Measurements from ENCODE around the gene NEUROD6.

Gene NEUROD6

GRCh38 chr7:31340603-31341002 lies at the start of gene NEUROD6:
NEUROD6 (minus strand) TSS chr7:31340726; CDS start chr7:31339268, 1,458 bp downstream.
- no peak within 1 kb of the TSS for H3K27ac ChIP-seq
- no peak for DNase-seq (ENCODE audit: low read depth, low spot score)

GRCh38 chr7:31384466-31384865 lies 43.9 kb upstream of the NEUROD6 start:
- H3K27ac ChIP-seq, result no peak overlapping the region
- DNase-seq (ENCODE audit: low read depth, low spot score), result no peak

- H3K27ac ChIP-seq, result no peak overlapping the region
- DNase-seq (ENCODE audit: low read depth, low spot score), result peak; percentile 29
These were observed 42.2 kb upstream of the NEUROD6 start for GRCh38 chr7:31382722-31383121.

- H3K27ac ChIP-seq, result no peak overlapping the region
- DNase-seq (ENCODE audit: low read depth, low spot score), result no peak
These were observed 33.1 kb upstream of the NEUROD6 start for GRCh38 chr7:31373337-31374289.

- DNase-seq (ENCODE audit: low read depth, low spot score), result no peak
- no peak overlapping the region for H3K27ac ChIP-seq
These were observed 31.9 kb upstream of the NEUROD6 start for GRCh38 chr7:31372231-31372959.

GRCh38 chr7:31371621-31372020 lies 31.1 kb upstream of the NEUROD6 start:
- no peak for DNase-seq (ENCODE audit: low read depth, low spot score)
- H3K27ac ChIP-seq, result no peak overlapping the region

- DNase-seq (ENCODE audit: low read depth, low spot score), result no peak
- H3K27ac ChIP-seq, result no peak overlapping the region
These were observed 30.1 kb upstream of the NEUROD6 start for GRCh38 chr7:31370609-31371008.

- no peak for DNase-seq (ENCODE audit: low read depth, low spot score)
- H3K27ac ChIP-seq, result no peak overlapping the region
These were observed 28.1 kb upstream of the NEUROD6 start for GRCh38 chr7:31368620-31369019.

GRCh38 chr7:31363496-31363895 lies 23.0 kb upstream of the NEUROD6 start:
- DNase-seq (ENCODE audit: low read depth, low spot score), result no peak
- no peak overlapping the region for H3K27ac ChIP-seq

- no peak for DNase-seq (ENCODE audit: low read depth, low spot score)
- no peak overlapping the region for H3K27ac ChIP-seq
These were observed 22.5 kb upstream of the NEUROD6 start for GRCh38 chr7:31363051-31363450.

- H3K27ac ChIP-seq, result no peak overlapping the region
- DNase-seq (ENCODE audit: low read depth, low spot score), result no peak
These were observed 21.9 kb upstream of the NEUROD6 start for GRCh38 chr7:31362401-31362800.

- no peak for DNase-seq (ENCODE audit: low read depth, low spot score)
- no peak overlapping the region for H3K27ac ChIP-seq
These were observed 17.9 kb upstream of the NEUROD6 start for GRCh38 chr7:31358467-31358866.

- no peak for DNase-seq (ENCODE audit: low read depth, low spot score)
- H3K27ac ChIP-seq, result no peak overlapping the region
These were observed 4.9 kb upstream of the NEUROD6 start for GRCh38 chr7:31345421-31345820.

GRCh38 chr7:31343516-31344305 lies 3.2 kb upstream of the NEUROD6 start:
- no peak for DNase-seq (ENCODE audit: low read depth, low spot score)
- no peak overlapping the region for H3K27ac ChIP-seq

- no peak overlapping the region for H3K27ac ChIP-seq
- no peak for DNase-seq (ENCODE audit: low read depth, low spot score)
These were observed 615 bp upstream of the NEUROD6 start for GRCh38 chr7:31341141-31341540.

- DNase-seq (ENCODE audit: low read depth, low spot score), result no peak
- no peak overlapping the region for H3K27ac ChIP-seq
These were observed 475 bp downstream of the NEUROD6 start for GRCh38 chr7:31340051-31340450.

- DNase-seq (ENCODE audit: low read depth, low spot score), result no peak
- H3K27ac ChIP-seq, result no peak overlapping the region
These were observed 1.8 kb downstream of the NEUROD6 start for GRCh38 chr7:31338706-31339105.

GRCh38 chr7:31337002-31337565 lies 3.4 kb downstream of the NEUROD6 start:
- no peak for DNase-seq (ENCODE audit: low read depth, low spot score)

GRCh38 chr7:31336202-31337001 lies 4.1 kb downstream of the NEUROD6 start:
- no peak overlapping the region for H3K27ac ChIP-seq
- no peak for DNase-seq (ENCODE audit: low read depth, low spot score)

More at GRCh38 chr7:31337002-31337565, 3.4 kb downstream of the NEUROD6 start:
- no peak overlapping the region for H3K27ac ChIP-seq

- H3K27ac ChIP-seq, result no peak overlapping the region
- DNase-seq (ENCODE audit: low read depth, low spot score), result no peak
These were observed 4.7 kb downstream of the NEUROD6 start for GRCh38 chr7:31335884-31336201.
